ENCODE measurements around the gene CSRNP3. TPM values are rescaled to one million over a fixed set of nuclear protein-coding genes. Genes with fewer than 3 reads are reported as not detected.

Gene CSRNP3
- total and polyA plus RNA-seq, 7 donors, result 0.96 to 6.6 (median 3.9) TPM

DNA sequence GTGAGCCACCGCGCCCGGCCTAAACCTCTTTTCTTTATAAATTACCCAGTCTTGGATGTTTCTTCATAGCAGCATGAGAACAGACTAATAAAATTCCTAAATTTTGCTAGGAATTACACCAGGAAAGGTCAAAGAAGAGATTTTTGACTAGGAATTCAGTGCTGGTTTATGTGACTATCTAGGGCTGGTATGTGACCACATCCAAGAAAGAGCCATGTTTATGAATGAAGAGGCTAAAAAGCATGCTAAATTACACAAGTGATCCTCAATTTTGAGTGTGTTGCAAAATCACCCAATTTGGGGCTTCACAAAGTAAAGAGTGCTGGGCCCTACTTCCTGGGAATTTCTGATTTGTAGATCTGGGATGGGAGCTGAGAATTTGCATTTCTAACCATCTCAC, 123.6 kb downstream of the CSRNP3 start:
- Histone ChIP-seq H3K27ac (no peak overlapping the region), H3K9me3 (no peaks in the 10 kb centered on the region), H3K27me3 (no peaks in the 10 kb centered on the region), H3K36me3 (peaks cover 0 to 26% (median 0%) of the 10 kb centered on the region in 4 donors), H3K4me3 (no peak overlapping the region), H3K4me1 (no peaks in the 10 kb centered on the region)
- TF ChIP-seq EP300 (IDR thresholded peaks at IDR 0.05) (no peak), POLR2A (IDR thresholded peaks at IDR 0.05) (no peak), POLR2AphosphoS5 (IDR thresholded peaks at IDR 0.05) (no peak)
- TF ChIP-seq, protein P1, sequence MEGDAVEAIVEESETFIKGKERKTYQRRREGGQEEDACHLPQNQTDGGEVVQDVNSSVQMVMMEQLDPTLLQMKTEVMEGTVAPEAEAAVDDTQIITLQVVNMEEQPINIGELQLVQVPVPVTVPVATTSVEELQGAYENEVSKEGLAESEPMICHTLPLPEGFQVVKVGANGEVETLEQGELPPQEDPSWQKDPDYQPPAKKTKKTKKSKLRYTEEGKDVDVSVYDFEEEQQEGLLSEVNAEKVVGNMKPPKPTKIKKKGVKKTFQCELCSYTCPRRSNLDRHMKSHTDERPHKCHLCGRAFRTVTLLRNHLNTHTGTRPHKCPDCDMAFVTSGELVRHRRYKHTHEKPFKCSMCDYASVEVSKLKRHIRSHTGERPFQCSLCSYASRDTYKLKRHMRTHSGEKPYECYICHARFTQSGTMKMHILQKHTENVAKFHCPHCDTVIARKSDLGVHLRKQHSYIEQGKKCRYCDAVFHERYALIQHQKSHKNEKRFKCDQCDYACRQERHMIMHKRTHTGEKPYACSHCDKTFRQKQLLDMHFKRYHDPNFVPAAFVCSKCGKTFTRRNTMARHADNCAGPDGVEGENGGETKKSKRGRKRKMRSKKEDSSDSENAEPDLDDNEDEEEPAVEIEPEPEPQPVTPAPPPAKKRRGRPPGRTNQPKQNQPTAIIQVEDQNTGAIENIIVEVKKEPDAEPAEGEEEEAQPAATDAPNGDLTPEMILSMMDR (IDR thresholded peaks at IDR 0.05), result no peak
- 98% methylated on average over 3 of the region's 3 CpGs for WGBS, 2 donors
- intact Hi-C loops (cut with DNase I), result no loop called here
- DNase-seq, result no peak

DNA sequence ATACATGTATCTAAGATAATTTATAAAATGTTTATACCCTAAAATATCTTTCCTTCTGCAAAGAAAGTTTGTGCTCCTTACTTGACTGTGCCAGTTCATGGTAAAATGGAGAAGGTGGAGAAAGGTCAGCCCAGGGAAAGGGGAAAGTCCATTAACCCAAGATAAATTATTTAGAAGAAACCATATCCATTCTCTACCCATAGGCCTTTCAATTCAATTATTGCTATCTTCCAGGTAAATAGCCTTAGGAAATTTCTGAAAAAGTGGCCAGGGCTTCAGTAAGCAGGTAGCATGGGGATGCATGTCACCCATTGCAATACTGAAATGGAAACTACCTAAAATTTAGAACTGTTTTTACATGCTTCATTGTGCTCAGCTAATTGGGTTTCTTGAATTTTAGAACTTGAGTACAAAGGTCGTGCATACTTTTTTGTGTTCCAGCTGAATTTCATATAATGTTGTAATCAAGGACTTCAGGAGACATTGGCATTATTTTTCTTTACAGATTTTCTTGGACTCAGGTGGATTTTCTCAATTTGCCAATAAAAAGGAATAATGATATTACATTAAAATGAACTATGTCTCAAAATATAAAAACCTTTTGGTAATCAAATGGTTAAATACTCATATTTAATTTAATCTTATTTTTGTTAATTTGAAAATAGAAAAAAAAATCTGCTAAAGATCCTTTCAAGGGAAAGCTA, 124.9 kb downstream of the CSRNP3 start:
- no peaks in the 10 kb centered on the region for H3K27me3 ChIP-seq
- no peaks in the 10 kb centered on the region for H3K9me3 ChIP-seq
- WGBS, 2 donors, result 74 to 92% methylated on average over 1 of the region's 1 CpG
- intact Hi-C loops (cut with DNase I), result no loop called here
- no peaks in the 10 kb centered on the region for H3K4me1 ChIP-seq
- TF ChIP-seq EP300 (IDR thresholded peaks at IDR 0.05) (no peak), POLR2AphosphoS5 (IDR thresholded peaks at IDR 0.05) (no peak), POLR2A (IDR thresholded peaks at IDR 0.05) (no peak)
- TF ChIP-seq, protein P1 (IDR thresholded peaks at IDR 0.05), result no peak
- H3K36me3 ChIP-seq, result peaks cover 0 to 26% (median 0%) of the 10 kb centered on the region in 4 donors
- H3K27ac ChIP-seq, result no peak overlapping the region
- DNase-seq, result no peak
- no peak overlapping the region for H3K4me3 ChIP-seq

DNA sequence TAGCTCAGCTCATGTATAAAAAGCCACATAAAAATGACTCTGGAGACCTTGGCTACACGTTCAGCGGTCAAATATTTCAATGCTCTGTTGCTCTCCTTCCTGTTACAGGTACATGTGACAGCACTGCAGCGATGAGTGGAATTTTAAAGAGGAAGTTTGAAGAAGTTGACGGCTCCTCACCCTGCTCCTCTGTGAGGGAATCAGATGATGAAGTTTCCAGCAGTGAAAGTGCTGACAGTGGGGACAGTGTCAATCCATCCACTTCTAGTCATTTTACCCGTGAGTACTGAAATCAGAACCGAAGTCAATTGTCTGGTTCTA, 125.4 kb downstream of the CSRNP3 start:
- WGBS, 2 donors, result 52 to 81% methylated on average over 6 of the region's 6 CpGs
- no peaks in the 10 kb centered on the region for H3K4me1 ChIP-seq
- no peaks in the 10 kb centered on the region for H3K27me3 ChIP-seq
- DNase-seq, result no peak
- peaks cover 0 to 26% (median 0%) of the 10 kb centered on the region in 4 donors for H3K36me3 ChIP-seq
- intact Hi-C loops (cut with DNase I), result no loop called here
- no peak overlapping the region for H3K4me3 ChIP-seq
- H3K27ac ChIP-seq, result no peak overlapping the region
- no peaks in the 10 kb centered on the region for H3K9me3 ChIP-seq
- TF ChIP-seq POLR2A (IDR thresholded peaks at IDR 0.05), result no peak
- TF ChIP-seq, protein P1 (IDR thresholded peaks at IDR 0.05), result no peak
- TF ChIP-seq EP300 (IDR thresholded peaks at IDR 0.05), result no peak
- no peak for TF ChIP-seq POLR2AphosphoS5 (IDR thresholded peaks at IDR 0.05)

DNA sequence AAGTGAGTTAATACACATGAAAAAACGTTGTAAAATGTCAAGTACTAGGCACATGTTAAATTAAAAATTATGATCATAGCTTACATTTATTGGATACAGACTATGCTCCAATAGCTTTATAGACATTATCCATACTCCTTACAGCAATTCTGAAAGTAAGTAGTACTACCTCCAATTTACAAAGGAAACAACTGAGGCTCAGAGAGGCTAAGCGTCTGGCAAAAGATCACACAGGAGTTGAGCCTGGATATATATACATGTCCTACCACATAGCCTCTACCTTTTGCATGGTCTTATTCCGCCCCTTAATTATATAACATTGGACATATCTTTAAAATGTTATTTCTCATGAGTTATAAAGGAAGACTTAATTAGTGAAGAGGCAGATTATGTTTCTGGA, 127.3 kb downstream of the CSRNP3 start:
- H3K4me3 ChIP-seq, result no peak overlapping the region
- intact Hi-C loops (cut with DNase I), result no loop called here
- no peak for DNase-seq
- H3K27me3 ChIP-seq, result no peaks in the 10 kb centered on the region
- H3K9me3 ChIP-seq, result no peaks in the 10 kb centered on the region
- 88 to 90% methylated on average over 3 of the region's 3 CpGs for WGBS, 2 donors
- H3K27ac ChIP-seq, result no peak overlapping the region
- H3K36me3 ChIP-seq, result peaks cover 0 to 26% (median 0%) of the 10 kb centered on the region in 4 donors
- TF ChIP-seq, protein P1 (IDR thresholded peaks at IDR 0.05), result no peak
- TF ChIP-seq POLR2AphosphoS5 (IDR thresholded peaks at IDR 0.05) (no peak), POLR2A (IDR thresholded peaks at IDR 0.05) (no peak), EP300 (IDR thresholded peaks at IDR 0.05) (no peak)
- H3K4me1 ChIP-seq, result peaks cover 0 to 10% (median 6%) of the 10 kb centered on the region in 4 donors

All from sigmoid colon (tissue), 7 donors.